Right atrium auricular region (tissue), 2 donors: ENCODE data around the gene TBC1D20. TPM values are rescaled to one million over a fixed set of nuclear protein-coding genes. Genes with fewer than 3 reads are reported as not detected.
A peak's percentile ranks its signal among the peaks of the same experiment; 100 is the strongest.
"Not testable (repeated sequence)": the region's sequence is repeated elsewhere in the genome, so short reads cannot be mapped to it uniquely, and the experiment has no call there.

Experiments used
- DNase-seq: peaks from one replicate; pipeline ENCODE4 v3.0.0-alpha.2; 2019; ENCODE audit warnings: low spot score
- H3K27ac ChIP-seq, 2 donors: fragments of 200-600 bp; sonication (generic); 1 replicate in 1 of 2; 2 replicates in 1 of 2; pipeline ENCODE4 v1.5.1; 2016 to 2019
- H3K27me3 ChIP-seq, 2 donors: fragments of 200-600 bp; sonication (generic); one replicate each; pipeline versions ENCODE4 v1.5.1 to v1.6.0; 2017 to 2019
- H3K36me3 ChIP-seq: fragments of 200-600 bp; sonication (generic); one replicate; pipeline ENCODE4 v1.5.1; 2016
- H3K4me1 ChIP-seq, 2 donors: fragments of 200-600 bp; sonication (generic); one replicate each; pipeline versions ENCODE4 v1.5.1 to v1.6.0; 2017 to 2019
- H3K4me3 ChIP-seq, 2 donors: fragments of 200-600 bp; sonication (generic); 1 replicate in 1 of 2; 2 replicates in 1 of 2; pipeline ENCODE4 v1.5.1; 2017 to 2019; ENCODE audit warnings: mild to moderate bottlenecking in 1 of 2, moderate library complexity in 1 of 2
- H3K9me3 ChIP-seq, 2 donors: fragments of 200-600 bp; sonication (generic); one replicate each; pipeline ENCODE4 v1.5.1; 2019
- CTCF ChIP-seq, 2 donors: fragments of 200-600 bp; sonication (generic); IDR thresholded peaks; one replicate each; pipeline ENCODE4 v1.5.1; 2019; ENCODE audit warnings: antibody characterized with exemption in 2 of 2
- total RNA-seq, 2 donors: library from RNA; depleted of rRNA; stranded (reverse); fragments of >200 nt; gene quantifications; one replicate each; pipeline ENCODE4 v1.1.0, GENCODE V29; 2016

TBC1D20 gene
- total RNA-seq, 2 donors from 2014 or later: 24.3 to 27.0 TPM

GRCh38 chr20:460707-461106, 1.6 kb downstream of the TBC1D20 start:
- Histone ChIP-seq H3K9me3 (no peaks in the 10 kb centered on the region), H3K27ac (peak overlapping the region in 1 of 2 donors; percentile 5)

GRCh38 chr20:460180-460579, 2.2 kb downstream of the TBC1D20 start:
- Histone ChIP-seq H3K36me3 (no peaks in the 10 kb centered on the region), H3K27ac (peak overlapping the region in 1 of 2 donors; percentile 5), H3K4me3 (no peak overlapping the region), H3K9me3 (no peaks in the 10 kb centered on the region), H3K4me1 (peaks cover 0 to 39% of the 10 kb centered on the region in 2 donors), H3K27me3 (no peaks in the 10 kb centered on the region)
- no peak for DNase-seq
- TF ChIP-seq CTCF (IDR thresholded peaks at IDR 0.05): no peak

More at GRCh38 chr20:460707-461106, 1.6 kb downstream of the TBC1D20 start:
- Histone ChIP-seq H3K4me3 (no peak overlapping the region), H3K4me1 (peaks cover 0 to 39% of the 10 kb centered on the region in 2 donors), H3K27me3 (no peaks in the 10 kb centered on the region), H3K36me3 (no peaks in the 10 kb centered on the region)
- no peak for DNase-seq
- TF ChIP-seq CTCF (IDR thresholded peaks at IDR 0.05): no peak

- DNase-seq: no peak
- H3K27me3 ChIP-seq: no peaks in the 10 kb centered on the region
- H3K4me3 ChIP-seq: no peak overlapping the region
- TF ChIP-seq CTCF (IDR thresholded peaks at IDR 0.05): no peak
- H3K9me3 ChIP-seq: no peaks in the 10 kb centered on the region
- no peak overlapping the region for H3K27ac ChIP-seq
- peaks cover 0 to 39% of the 10 kb centered on the region in 2 donors for H3K4me1 ChIP-seq
- H3K36me3 ChIP-seq: no peaks in the 10 kb centered on the region
These were observed 3.6 kb downstream of the TBC1D20 start for GRCh38 chr20:458776-459175.

- no peak for TF ChIP-seq CTCF (IDR thresholded peaks at IDR 0.05)
- DNase-seq: no peak
- peaks cover 0 to 20% of the 10 kb centered on the region in 2 donors for H3K4me1 ChIP-seq
- no peaks in the 10 kb centered on the region for H3K27me3 ChIP-seq
- H3K9me3 ChIP-seq: no peaks in the 10 kb centered on the region
- H3K36me3 ChIP-seq: no peaks in the 10 kb centered on the region
- H3K27ac ChIP-seq: no peak overlapping the region
- no peak overlapping the region for H3K4me3 ChIP-seq
These were observed 7.4 kb downstream of the TBC1D20 start for GRCh38 chr20:454951-455350.

GRCh38 chr20:452021-452420, 10.3 kb downstream of the TBC1D20 start:
- not testable (repeated sequence) for H3K4me1 ChIP-seq, H3K4me3 ChIP-seq, DNase-seq, H3K27ac ChIP-seq, H3K27me3 ChIP-seq, H3K9me3 ChIP-seq, H3K36me3 ChIP-seq

GRCh38 chr20:445514-446336, 16.6 kb downstream of the TBC1D20 start:
- H3K4me1 ChIP-seq: peaks cover 0 to 26% of the 10 kb centered on the region in 2 donors
- H3K9me3 ChIP-seq: no peaks in the 10 kb centered on the region
- no peak overlapping the region for H3K4me3 ChIP-seq
- H3K27ac ChIP-seq: peak overlapping the region in 1 of 2 donors; percentile 20
- H3K27me3 ChIP-seq: no peaks in the 10 kb centered on the region
- peaks cover 37% of the 10 kb centered on the region for H3K36me3 ChIP-seq
- no peak for DNase-seq
- TF ChIP-seq CTCF (IDR thresholded peaks at IDR 0.05): no peak
